GM12892 (cell line): ENCODE measurements around the gene TEX11.

Experiments used
- POLR2A ChIP-seq: IDR thresholded peaks from 2 replicates; pipeline ENCODE4 v1.6.1; 2011; ENCODE audit warnings: low read depth, low read length, control low read depth
- TAF1 ChIP-seq: IDR thresholded peaks from 2 replicates; pipeline ENCODE4 v1.6.1; 2011; ENCODE audit warnings: low read depth, mild to moderate bottlenecking, control low read depth, low read length, borderline replicate concordance

GRCh38 chrX:70480660-70481018 lies 427.9 kb downstream of the TEX11 start:
- TF ChIP-seq POLR2A (no peak), TAF1 (no peak)
